ENCODE results near the gene HMGN4. TPM values are rescaled to one million over a fixed set of nuclear protein-coding genes. Genes with fewer than 3 reads are reported as not detected.

The HMGN4 gene
- total RNA-seq, 1 donor from 2014 or later = 27.2 TPM

DNA sequence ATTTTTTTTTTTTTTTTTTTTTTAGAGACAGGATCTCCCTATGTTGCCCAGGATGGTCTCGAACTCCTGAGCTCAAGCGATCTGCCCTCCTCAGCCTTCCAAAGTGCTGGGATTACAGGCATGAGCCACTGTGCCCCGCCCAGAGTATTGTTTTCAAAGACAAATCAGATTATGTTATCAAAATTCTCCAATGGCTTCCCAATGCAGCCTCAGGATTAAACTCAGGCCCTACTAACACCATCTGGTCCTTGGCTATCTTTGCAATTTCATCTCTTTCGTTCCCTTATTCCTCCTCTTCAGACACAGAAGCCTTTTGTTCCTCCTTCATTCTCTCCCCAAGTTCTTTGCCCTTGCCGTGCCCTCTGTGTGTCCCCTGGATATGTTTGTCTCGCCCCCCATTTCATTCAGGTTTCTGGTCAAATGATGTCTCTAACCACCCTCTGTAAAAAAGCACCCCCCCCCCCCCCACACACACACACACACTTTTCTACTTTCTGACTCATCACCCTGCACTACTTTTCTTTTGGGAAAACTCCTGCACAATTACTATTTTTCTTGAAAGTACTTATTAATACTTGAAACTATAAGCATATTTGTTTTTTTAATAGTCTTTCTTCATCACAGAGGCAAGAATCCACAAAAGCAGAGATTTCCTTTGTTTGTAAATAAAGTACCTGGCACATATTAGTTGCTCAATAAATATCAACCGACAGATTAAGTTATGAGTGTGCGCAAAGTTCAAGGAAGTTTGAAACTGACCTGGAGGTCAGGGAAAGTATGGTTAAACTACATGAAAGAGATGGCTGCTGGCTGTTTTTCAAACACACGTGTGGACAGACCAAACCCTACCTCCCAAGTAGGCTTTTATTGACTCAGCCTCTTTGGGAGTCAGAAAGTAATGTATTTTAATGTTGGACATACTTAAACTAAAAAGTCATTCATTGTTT lies 21.4 kb upstream of the HMGN4 start:
- no peak overlapping the region for H3K27ac Mint-ChIP-seq (ENCODE audit: unreplicated experiment)
- H3K27me3 Mint-ChIP-seq (ENCODE audit: unreplicated experiment) = peaks cover 8% of the 10 kb centered on the region
- H3K36me3 Mint-ChIP-seq (ENCODE audit: low read depth, unreplicated experiment) = peaks cover 7% of the 10 kb centered on the region
- H3K4me3 Mint-ChIP-seq (ENCODE audit: unreplicated experiment) = no peak overlapping the region
- DNase-seq (ENCODE audit: low spot score) = no peak
- TF ChIP-seq, protein P1, sequence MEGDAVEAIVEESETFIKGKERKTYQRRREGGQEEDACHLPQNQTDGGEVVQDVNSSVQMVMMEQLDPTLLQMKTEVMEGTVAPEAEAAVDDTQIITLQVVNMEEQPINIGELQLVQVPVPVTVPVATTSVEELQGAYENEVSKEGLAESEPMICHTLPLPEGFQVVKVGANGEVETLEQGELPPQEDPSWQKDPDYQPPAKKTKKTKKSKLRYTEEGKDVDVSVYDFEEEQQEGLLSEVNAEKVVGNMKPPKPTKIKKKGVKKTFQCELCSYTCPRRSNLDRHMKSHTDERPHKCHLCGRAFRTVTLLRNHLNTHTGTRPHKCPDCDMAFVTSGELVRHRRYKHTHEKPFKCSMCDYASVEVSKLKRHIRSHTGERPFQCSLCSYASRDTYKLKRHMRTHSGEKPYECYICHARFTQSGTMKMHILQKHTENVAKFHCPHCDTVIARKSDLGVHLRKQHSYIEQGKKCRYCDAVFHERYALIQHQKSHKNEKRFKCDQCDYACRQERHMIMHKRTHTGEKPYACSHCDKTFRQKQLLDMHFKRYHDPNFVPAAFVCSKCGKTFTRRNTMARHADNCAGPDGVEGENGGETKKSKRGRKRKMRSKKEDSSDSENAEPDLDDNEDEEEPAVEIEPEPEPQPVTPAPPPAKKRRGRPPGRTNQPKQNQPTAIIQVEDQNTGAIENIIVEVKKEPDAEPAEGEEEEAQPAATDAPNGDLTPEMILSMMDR (IDR thresholded peaks at IDR 0.05; ENCODE audit: unreplicated experiment) = no peak
- no peaks in the 10 kb centered on the region for H3K9me3 Mint-ChIP-seq (ENCODE audit: unreplicated experiment)
- peaks cover 7% of the 10 kb centered on the region for H3K4me1 Mint-ChIP-seq (ENCODE audit: unreplicated experiment)

DNA sequence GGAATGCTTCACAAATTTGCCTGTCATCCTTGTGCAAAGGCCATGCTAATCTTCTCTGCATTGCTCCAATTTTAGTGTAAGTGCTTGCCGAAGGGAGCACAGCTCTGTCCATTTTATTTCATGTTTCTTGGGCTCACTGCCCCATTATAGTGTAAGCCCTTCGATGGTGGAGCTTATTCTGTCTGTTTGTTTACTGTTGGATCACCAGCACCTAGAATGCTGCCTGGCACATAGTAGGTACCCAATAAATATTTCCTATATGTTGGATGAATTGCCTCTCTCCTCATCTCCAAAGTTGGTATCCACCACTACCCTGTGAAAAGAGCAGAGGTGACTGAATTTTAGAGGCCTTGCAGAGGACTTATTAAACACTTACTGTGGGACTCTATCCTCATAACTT lies 18.8 kb upstream of the HMGN4 start:
- H3K27me3 Mint-ChIP-seq (ENCODE audit: unreplicated experiment) = peaks cover 13% of the 10 kb centered on the region
- peaks cover 24% of the 10 kb centered on the region for H3K4me1 Mint-ChIP-seq (ENCODE audit: unreplicated experiment)
- no peak overlapping the region for H3K27ac Mint-ChIP-seq (ENCODE audit: unreplicated experiment)
- H3K4me3 Mint-ChIP-seq (ENCODE audit: unreplicated experiment) = no peak overlapping the region
- no peaks in the 10 kb centered on the region for H3K9me3 Mint-ChIP-seq (ENCODE audit: unreplicated experiment)
- peaks cover 14% of the 10 kb centered on the region for H3K36me3 Mint-ChIP-seq (ENCODE audit: low read depth, unreplicated experiment)
- TF ChIP-seq, protein P1 (IDR thresholded peaks at IDR 0.05; ENCODE audit: unreplicated experiment) = no peak
- DNase-seq (ENCODE audit: low spot score) = no peak

DNA sequence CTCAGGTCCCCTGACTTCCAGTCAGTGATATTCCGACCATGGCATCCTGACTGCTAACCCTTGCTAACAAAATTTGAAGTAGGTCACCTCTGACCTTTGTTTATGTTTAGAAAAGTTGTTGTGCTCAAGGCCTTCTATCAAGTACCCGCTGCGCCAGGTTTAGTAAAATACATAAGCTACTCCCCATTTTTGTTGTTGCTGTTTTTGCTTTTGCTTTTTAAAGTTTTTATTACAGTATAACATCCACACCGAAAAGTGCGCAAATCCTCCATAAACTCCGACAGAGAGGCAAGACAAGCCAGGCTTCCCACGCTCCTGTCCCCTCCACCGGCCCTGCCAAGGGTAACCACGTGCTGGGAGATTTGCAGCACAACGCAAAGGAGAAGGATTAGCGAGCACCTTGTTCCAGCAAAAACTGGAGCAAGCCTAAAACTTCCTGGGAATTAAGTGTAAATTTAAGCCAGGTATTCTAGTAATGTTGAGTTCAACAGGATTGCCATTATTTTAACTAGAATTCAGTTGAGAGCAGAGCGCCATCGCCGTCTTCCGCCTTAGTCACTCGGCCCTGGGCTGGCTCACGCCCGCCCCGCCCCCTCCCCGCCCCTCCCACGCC lies 17.8 kb upstream of the HMGN4 start:
- no peaks in the 10 kb centered on the region for H3K9me3 Mint-ChIP-seq (ENCODE audit: unreplicated experiment)
- peaks cover 24% of the 10 kb centered on the region for H3K4me1 Mint-ChIP-seq (ENCODE audit: unreplicated experiment)
- TF ChIP-seq, protein P1 (IDR thresholded peaks at IDR 0.05; ENCODE audit: unreplicated experiment) = no peak
- peak overlapping the region; percentile 84 for H3K27ac Mint-ChIP-seq (ENCODE audit: unreplicated experiment)
- H3K27me3 Mint-ChIP-seq (ENCODE audit: unreplicated experiment) = peaks cover 13% of the 10 kb centered on the region
- H3K36me3 Mint-ChIP-seq (ENCODE audit: low read depth, unreplicated experiment) = peaks cover 14% of the 10 kb centered on the region
- no peak for DNase-seq (ENCODE audit: low spot score)
- H3K4me3 Mint-ChIP-seq (ENCODE audit: unreplicated experiment) = peak overlapping the region; percentile 81

DNA sequence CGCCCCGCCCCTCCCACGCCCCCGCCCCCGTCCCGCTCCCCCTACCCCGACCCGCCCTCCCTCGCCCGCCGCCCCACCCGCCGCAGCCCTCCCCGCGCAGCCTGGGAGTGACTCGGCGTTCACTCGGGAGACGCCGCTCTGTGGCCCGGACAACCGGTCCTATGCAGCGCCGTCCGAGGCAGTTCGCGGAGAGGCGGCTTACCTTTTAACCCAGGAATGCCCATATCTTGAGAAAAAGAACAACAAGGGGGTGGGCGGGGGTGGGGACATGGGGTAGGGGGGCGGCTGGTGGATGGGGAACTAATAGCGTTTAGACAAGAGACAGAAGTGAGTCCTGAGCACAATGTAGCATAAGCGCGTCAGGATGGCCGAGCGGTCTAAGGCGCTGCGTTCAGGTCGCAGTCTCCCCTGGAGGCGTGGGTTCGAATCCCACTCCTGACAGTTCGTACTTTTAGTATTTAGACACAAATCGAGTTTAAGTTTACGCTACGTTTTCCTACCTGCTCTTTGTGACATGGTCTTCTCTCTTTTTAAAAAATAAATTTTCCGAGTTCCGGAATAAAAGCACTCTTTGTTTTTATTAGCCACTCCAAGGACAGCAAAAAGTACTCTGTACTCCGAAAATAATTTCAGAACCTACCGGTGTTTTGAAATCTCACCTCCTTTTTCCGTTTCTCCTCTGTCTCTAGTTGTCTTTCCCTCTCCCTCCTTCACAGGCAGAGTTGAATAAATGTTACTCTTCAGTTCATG lies 17.1 kb upstream of the HMGN4 start:
- Mint-ChIP-seq H3K4me3 (ENCODE audit: unreplicated experiment) (peak overlapping the region; percentile 87), H3K27me3 (ENCODE audit: unreplicated experiment) (peaks cover 16% of the 10 kb centered on the region), H3K4me1 (ENCODE audit: unreplicated experiment) (peaks cover 24% of the 10 kb centered on the region), H3K27ac (ENCODE audit: unreplicated experiment) (peak overlapping the region; percentile 92), H3K36me3 (ENCODE audit: low read depth, unreplicated experiment) (peaks cover 14% of the 10 kb centered on the region), H3K9me3 (ENCODE audit: unreplicated experiment) (no peaks in the 10 kb centered on the region)
- peak; percentile 81 for DNase-seq (ENCODE audit: low spot score)
- TF ChIP-seq, protein P1 (IDR thresholded peaks at IDR 0.05; ENCODE audit: unreplicated experiment) = no peak

Measured in endothelial cell (in vitro differentiated cells).